Fibroblast of lung (primary cell): Measurements from ENCODE around the gene JPH3. TPM values are rescaled to one million over a fixed set of nuclear protein-coding genes. Genes with fewer than 3 reads are reported as not detected.

Experiments
- DNase-seq, 2 donors: peaks; one replicate each; pipeline versions ENCODE4 v3.0.0 to v3.0.0-alpha.2; 2010; ENCODE audit warnings: low read depth in 2 of 2
- H2AFZ ChIP-seq: 2 replicates; pipeline ENCODE4 v1.5.1; 2012; ENCODE audit warnings: low read length, control low read depth, inconsistent platforms
- H3K27ac ChIP-seq: 2 replicates; pipeline ENCODE4 v1.5.1; 2011; ENCODE audit warnings: low read length, control low read depth; ENCODE audit not compliant: insufficient read depth
- H3K27me3 ChIP-seq: 2 replicates; pipeline ENCODE4 v1.5.1; 2011; ENCODE audit warnings: mild to moderate bottlenecking, low read length; ENCODE audit not compliant: control insufficient read depth, insufficient read depth
- H3K36me3 ChIP-seq: 2 replicates; pipeline ENCODE4 v1.5.1; 2011; ENCODE audit warnings: low read length; ENCODE audit not compliant: control insufficient read depth, insufficient read depth
- H3K4me1 ChIP-seq: 2 replicates; pipeline ENCODE4 v1.5.1; 2011; ENCODE audit warnings: low read length; ENCODE audit not compliant: control insufficient read depth, insufficient read depth; ENCODE audit errors: extremely low read depth
- H3K4me2 ChIP-seq: 2 replicates; pipeline ENCODE4 v1.5.1; 2011; ENCODE audit warnings: low read length, control low read depth; ENCODE audit not compliant: insufficient read depth; ENCODE audit errors: extremely low read depth
- H3K4me3 ChIP-seq, 4 experiments: fragments of 200-600 bp in 1 of 4; sonication (generic) in 1 of 4; replicated peaks in 1 of 4; 2 replicates each; pipeline ENCODE4 v1.5.1; 2011 to 2016; ENCODE audit warnings: low read length in 4 of 4, low read depth in 3 of 4, mild to moderate bottlenecking in 3 of 4, control low read depth in 2 of 4, inconsistent platforms in 1 of 4, mixed read lengths in 1 of 4; ENCODE audit not compliant: insufficient read depth in 1 of 4; ENCODE audit errors: control extremely low read depth in 1 of 4
- H3K79me2 ChIP-seq: 2 replicates; pipeline ENCODE4 v1.5.1; 2012; ENCODE audit warnings: mild to moderate bottlenecking, low read length, inconsistent platforms; ENCODE audit not compliant: control insufficient read depth, insufficient read depth
- H3K9ac ChIP-seq: 2 replicates; pipeline ENCODE4 v1.5.1; 2011; ENCODE audit warnings: mild to moderate bottlenecking, low read length, control low read depth; ENCODE audit not compliant: insufficient read depth
- H3K9me3 ChIP-seq: 2 replicates; pipeline ENCODE4 v1.5.1; 2012; ENCODE audit warnings: low read depth, low read length; ENCODE audit not compliant: control insufficient read depth, insufficient read depth
- H4K20me1 ChIP-seq: 2 replicates; pipeline ENCODE4 v1.5.1; 2011; ENCODE audit warnings: low read length; ENCODE audit not compliant: control insufficient read depth, insufficient read depth; ENCODE audit errors: extremely low read depth
- EZH2 ChIP-seq: IDR thresholded peaks from 2 replicates; pipeline ENCODE4 v1.5.1; 2012; ENCODE audit warnings: low read length, control low read depth, mild to moderate bottlenecking; ENCODE audit errors: missing control alignments
- polyA plus RNA-seq, 2 donors: library from polyadenylated mRNA; depleted of rRNA in 1 of 2; stranded (reverse) in 1 of 2; unstranded in 1 of 2; fragments of >200 nt; gene quantifications; 2 replicates each; pipeline ENCODE4 v1.2.1, GENCODE V29; 2011 to 2012; ENCODE audit warnings: missing spikeins in 1 of 2
- total RNA-seq: library from RNA; depleted of rRNA; stranded (reverse); fragments of >200 nt; gene quantifications from 2 replicates; pipeline ENCODE4 v1.2.1, GENCODE V29; 2014
- TF ChIP-seq, protein P1 (sequence below), 2 donors: IDR thresholded peaks in 1 of 2; conservative IDR thresholded peaks in 1 of 2; 1 replicate in 1 of 2; 2 replicates in 1 of 2; pipeline ENCODE4 v1.5.1; 2011 to 2012; ENCODE audit warnings: low read length in 2 of 2, control low read depth in 1 of 2, inconsistent platforms in 1 of 2, low read depth in 1 of 2, mild to moderate bottlenecking in 1 of 2

Gene JPH3
- total and polyA plus RNA-seq, 2 donors (not counting 1 experiment from before 2014, with no cell fraction given): 0.01 TPM; not detected in 1

DNA sequence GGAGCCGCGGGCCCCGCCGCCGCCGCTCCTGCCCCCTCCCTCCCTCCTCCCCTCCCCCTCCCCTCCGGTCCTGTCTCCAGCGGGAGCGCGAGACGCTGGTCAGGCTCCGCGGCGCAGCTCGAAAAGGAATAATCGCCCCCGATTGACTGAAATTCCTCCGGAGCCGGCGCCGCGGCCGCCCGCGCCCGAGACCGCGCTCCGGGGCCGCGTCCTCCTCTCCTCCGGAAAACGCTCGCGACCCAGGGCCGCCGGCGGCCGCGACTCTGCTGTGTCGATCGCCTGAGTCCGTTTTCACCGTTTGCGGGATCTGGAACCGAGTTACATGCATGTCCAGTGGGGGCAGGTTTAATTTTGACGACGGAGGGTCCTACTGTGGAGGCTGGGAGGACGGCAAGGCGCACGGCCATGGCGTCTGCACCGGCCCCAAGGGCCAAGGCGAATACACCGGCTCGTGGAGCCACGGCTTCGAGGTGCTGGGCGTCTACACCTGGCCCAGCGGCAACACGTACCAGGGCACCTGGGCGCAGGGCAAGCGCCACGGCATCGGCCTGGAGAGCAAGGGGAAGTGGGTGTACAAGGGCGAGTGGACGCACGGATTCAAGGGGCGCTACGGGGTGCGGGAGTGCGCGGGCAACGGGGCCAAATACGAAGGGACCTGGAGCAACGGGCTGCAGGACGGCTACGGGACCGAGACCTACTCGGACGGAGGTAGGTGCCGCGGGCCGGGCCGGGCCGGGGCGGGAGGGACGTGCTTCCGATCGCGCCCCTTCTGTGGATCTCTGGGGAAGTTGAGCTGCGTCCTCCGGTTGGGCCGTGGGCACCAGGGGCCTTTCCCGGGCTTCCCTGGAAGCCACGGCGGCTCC, 744 bp downstream of the JPH3 start:
- no peaks in the 10 kb centered on the region for H4K20me1 ChIP-seq
- no peak overlapping the region for H3K4me2 ChIP-seq
- no peak overlapping the region for H3K4me3 ChIP-seq
- H3K27me3 ChIP-seq: peaks cover 51% of the 10 kb centered on the region
- TF ChIP-seq EZH2: peak; percentile 99
- TF ChIP-seq, protein P1, sequence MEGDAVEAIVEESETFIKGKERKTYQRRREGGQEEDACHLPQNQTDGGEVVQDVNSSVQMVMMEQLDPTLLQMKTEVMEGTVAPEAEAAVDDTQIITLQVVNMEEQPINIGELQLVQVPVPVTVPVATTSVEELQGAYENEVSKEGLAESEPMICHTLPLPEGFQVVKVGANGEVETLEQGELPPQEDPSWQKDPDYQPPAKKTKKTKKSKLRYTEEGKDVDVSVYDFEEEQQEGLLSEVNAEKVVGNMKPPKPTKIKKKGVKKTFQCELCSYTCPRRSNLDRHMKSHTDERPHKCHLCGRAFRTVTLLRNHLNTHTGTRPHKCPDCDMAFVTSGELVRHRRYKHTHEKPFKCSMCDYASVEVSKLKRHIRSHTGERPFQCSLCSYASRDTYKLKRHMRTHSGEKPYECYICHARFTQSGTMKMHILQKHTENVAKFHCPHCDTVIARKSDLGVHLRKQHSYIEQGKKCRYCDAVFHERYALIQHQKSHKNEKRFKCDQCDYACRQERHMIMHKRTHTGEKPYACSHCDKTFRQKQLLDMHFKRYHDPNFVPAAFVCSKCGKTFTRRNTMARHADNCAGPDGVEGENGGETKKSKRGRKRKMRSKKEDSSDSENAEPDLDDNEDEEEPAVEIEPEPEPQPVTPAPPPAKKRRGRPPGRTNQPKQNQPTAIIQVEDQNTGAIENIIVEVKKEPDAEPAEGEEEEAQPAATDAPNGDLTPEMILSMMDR (conservative IDR thresholded peaks at IDR 0.05 in 1 of 2, IDR thresholded peaks at IDR 0.05 in 1 of 2; ENCODE audit: low read depth in 1 of 2, low read length in 2 of 2): no peak
- H3K4me1 ChIP-seq: no peaks in the 10 kb centered on the region
- H3K79me2 ChIP-seq: no peaks in the 10 kb centered on the region
- H3K9ac ChIP-seq: no peak overlapping the region
- no peak overlapping the region for H2AFZ ChIP-seq
- no peaks in the 10 kb centered on the region for H3K9me3 ChIP-seq
- no peak overlapping the region for H3K27ac ChIP-seq
- DNase-seq: no peak
- no peaks in the 10 kb centered on the region for H3K36me3 ChIP-seq

DNA sequence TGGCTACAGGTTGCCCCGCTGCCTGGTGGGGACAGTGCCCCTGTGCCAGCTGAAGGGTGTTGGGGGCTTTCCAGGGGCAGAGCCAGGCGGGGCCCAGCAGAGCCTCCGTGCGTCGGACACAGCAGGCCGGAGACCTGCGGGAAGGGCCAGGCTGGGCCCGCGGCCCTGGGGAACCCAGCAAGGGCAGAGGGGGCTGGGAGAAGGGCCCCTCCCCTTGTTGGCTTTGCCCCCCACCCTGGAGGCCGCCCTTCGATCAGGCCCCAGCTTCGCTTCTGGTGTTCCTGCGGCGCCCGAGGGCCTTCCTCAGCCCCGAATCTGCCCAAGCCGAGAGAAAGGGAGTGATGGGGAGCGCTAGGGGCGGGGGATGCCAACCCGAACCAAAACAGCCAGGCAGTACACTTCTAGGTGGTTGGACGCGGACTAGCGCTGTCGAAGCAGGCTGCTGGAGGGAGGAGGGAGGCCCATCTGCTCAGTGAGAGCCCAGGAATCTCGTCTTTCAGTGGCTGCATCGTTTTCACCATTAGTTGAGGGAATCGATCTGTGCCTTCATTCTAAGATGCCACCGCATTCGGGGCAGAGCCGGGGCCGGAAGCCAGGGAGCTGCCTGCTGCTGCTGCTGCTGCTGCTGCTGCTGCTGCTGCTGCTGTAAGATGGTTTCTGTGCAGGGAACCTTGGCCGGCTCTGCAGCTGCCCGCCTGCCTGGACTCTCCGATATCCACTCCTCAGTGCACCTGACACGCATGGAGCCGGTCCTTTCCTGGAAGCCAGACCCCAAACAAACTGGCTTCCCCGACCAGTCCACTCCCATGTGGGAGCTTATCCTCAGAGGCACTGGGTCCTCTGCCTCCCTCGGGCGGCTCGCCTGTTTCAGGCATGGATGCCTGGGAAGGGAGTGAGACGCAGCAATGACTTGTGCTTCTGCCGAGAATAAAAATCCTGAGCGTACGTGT, 1.7 kb downstream of the JPH3 start:
- Histone ChIP-seq H3K36me3 (no peaks in the 10 kb centered on the region), H4K20me1 (no peaks in the 10 kb centered on the region), H3K4me3 (no peak overlapping the region), H3K79me2 (no peaks in the 10 kb centered on the region), H2AFZ (no peak overlapping the region), H3K9me3 (no peaks in the 10 kb centered on the region), H3K4me1 (no peaks in the 10 kb centered on the region), H3K27ac (no peak overlapping the region), H3K9ac (no peak overlapping the region), H3K4me2 (no peak overlapping the region), H3K27me3 (peaks cover 51% of the 10 kb centered on the region)
- no peak for DNase-seq
- peak; percentile 86 for TF ChIP-seq EZH2
- TF ChIP-seq, protein P1 (conservative IDR thresholded peaks at IDR 0.05 in 1 of 2, IDR thresholded peaks at IDR 0.05 in 1 of 2; ENCODE audit: low read depth in 1 of 2, low read length in 2 of 2): no peak

DNA sequence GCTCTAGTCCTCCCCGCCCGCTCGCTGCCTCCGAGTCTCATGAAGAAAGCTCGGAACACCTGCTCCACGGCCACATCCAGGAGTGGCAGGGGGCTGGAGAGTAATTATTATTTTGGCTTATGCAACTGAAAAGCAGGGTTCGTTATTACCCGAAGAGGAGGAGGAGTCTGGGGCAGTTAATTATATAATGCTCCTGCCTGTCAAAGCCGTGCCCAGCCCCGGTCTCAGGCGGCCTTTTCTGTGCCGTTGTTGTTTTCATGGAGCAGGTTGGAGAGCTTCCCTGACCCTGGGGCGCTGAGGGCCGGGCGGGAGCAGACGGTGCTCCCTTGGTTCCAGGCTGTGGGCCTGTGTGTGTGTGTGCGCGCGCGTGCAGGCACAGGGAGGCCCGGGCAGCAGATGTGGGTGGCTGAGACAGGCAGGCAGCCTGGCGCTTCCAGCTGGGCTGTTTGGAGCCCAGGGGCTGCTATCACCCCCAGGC, 2.4 kb downstream of the JPH3 start:
- H2AFZ ChIP-seq: no peak overlapping the region
- no peak overlapping the region for H3K4me3 ChIP-seq
- TF ChIP-seq, protein P1 (conservative IDR thresholded peaks at IDR 0.05 in 1 of 2, IDR thresholded peaks at IDR 0.05 in 1 of 2; ENCODE audit: low read depth in 1 of 2, low read length in 2 of 2): no peak
- no peak for TF ChIP-seq EZH2
- H3K27ac ChIP-seq: no peak overlapping the region
- H3K4me1 ChIP-seq: no peaks in the 10 kb centered on the region
- no peaks in the 10 kb centered on the region for H3K79me2 ChIP-seq
- no peaks in the 10 kb centered on the region for H3K36me3 ChIP-seq
- no peaks in the 10 kb centered on the region for H4K20me1 ChIP-seq
- H3K4me2 ChIP-seq: no peak overlapping the region
- no peak for DNase-seq
- H3K9me3 ChIP-seq: no peaks in the 10 kb centered on the region
- no peak overlapping the region for H3K9ac ChIP-seq
- H3K27me3 ChIP-seq: peaks cover 45% of the 10 kb centered on the region
